ENCODE measurements around the gene GDAP1L1. TPM values are rescaled to one million over a fixed set of nuclear protein-coding genes. Genes with fewer than 3 reads are reported as not detected.

The GDAP1L1 gene
- total and polyA plus RNA-seq, 2 donors (not counting 3 experiments of a cell fraction or from before 2014, with no cell fraction given): not detected

- FAIRE-seq (no peak), DNase-seq (ENCODE audit: low read depth, low spot score) (no peak)
- dilution Hi-C loops (cut with MboI; ENCODE audit: extremely low pct_ligation_motif_present, low sequenced_read_pairs): no loop called here
- Histone ChIP-seq H3K9ac (replicated peaks; ENCODE audit: extremely low read depth, insufficient read depth, low read length) (no peak overlapping the region), H3K79me2 (ENCODE audit: control insufficient read depth, insufficient read depth, low read length) (peaks cover 32% of the 10 kb centered on the region), H3K9me3 (replicated peaks; ENCODE audit: control insufficient read depth, insufficient read depth, low read length) (no peaks in the 10 kb centered on the region), H2AFZ (ENCODE audit: low read depth, low read length) (no peak overlapping the region), H3K4me3 (replicated peaks in 1 of 3; ENCODE audit: insufficient read depth in 1 of 3, low read depth in 1 of 3, low read length in 3 of 3) (no peak overlapping the region), H3K27ac (ENCODE audit: insufficient read depth, low read depth, low read length) (no peak overlapping the region), H3K4me1 (ENCODE audit: control insufficient read depth, extremely low read depth, insufficient read depth, low read length) (peaks cover 12% of the 10 kb centered on the region), H3K4me2 (ENCODE audit: insufficient read depth, low read length) (no peak overlapping the region), H4K20me1 (replicated peaks; ENCODE audit: control insufficient read depth, extremely low read depth, insufficient read depth, low read length) (no peaks in the 10 kb centered on the region), H3K27me3 (ENCODE audit: control insufficient read depth in 2 of 2, insufficient read depth in 2 of 2, low read length in 2 of 2) (no peaks in the 10 kb centered on the region), H3K36me3 (ENCODE audit: control insufficient read depth in 2 of 2, extremely low read depth in 1 of 2, insufficient read depth in 2 of 2, low read length in 2 of 2) (peaks cover 14 to 29% of the 10 kb centered on the region in 2 experiments), H3K9me1 (replicated peaks; ENCODE audit: control insufficient read depth, extremely low read depth, insufficient read depth, low read length) (no peaks in the 10 kb centered on the region)
- BruUV-seq (replicated peaks): no TSS peak
- POLR2A ChIA-PET: no interaction called here
- CTCF ChIA-PET: interaction anchor here (1.6 kb wide), 1 partner anchor 9 kb away, joined by 5 read pairs; no protein-coding TSS in a partner anchor
- intact Hi-C loops (cut with micrococcal nuclease): no loop called here
- TF ChIP-seq GATA2 (IDR thresholded peaks at IDR 0.05; ENCODE audit: insufficient read depth, insufficient read length, low read depth, low read length): no peak
- TF ChIP-seq CTCF (IDR thresholded peaks at IDR 0.05; ENCODE audit: extremely low read depth in 1 of 2, insufficient read depth in 1 of 2, low read depth in 1 of 2, low read length in 2 of 2): no peak
- no peak for TF ChIP-seq FOS (IDR thresholded peaks at IDR 0.05; ENCODE audit: borderline replicate concordance, insufficient read depth, low read length)
- no peak for TF ChIP-seq MYC (IDR thresholded peaks at IDR 0.05; ENCODE audit: low read depth, low read length)
- TF ChIP-seq POLR2AphosphoS5 (IDR thresholded peaks at IDR 0.05; ENCODE audit: insufficient read depth, low read depth, low read length): no peak
- TF ChIP-seq POLR2A (IDR thresholded peaks at IDR 0.05; ENCODE audit: low read depth, low read length): no peak
- no peak for TF ChIP-seq EZH2 (IDR thresholded peaks at IDR 0.05; ENCODE audit: borderline replicate concordance, low read depth, low read length, severe bottlenecking)
- TF ChIP-seq, protein P1, sequence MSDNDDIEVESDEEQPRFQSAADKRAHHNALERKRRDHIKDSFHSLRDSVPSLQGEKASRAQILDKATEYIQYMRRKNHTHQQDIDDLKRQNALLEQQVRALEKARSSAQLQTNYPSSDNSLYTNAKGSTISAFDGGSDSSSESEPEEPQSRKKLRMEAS (IDR thresholded peaks at IDR 0.05; ENCODE audit: insufficient read depth, insufficient read length): no peak
- TF ChIP-seq JUN (IDR thresholded peaks at IDR 0.05; ENCODE audit: borderline replicate concordance, insufficient read depth, insufficient read length, low read depth): no peak
Measured at GRCh38 chr20:44199877-44200276, 47.2 kb upstream of the GDAP1L1 start.
